BLaER1 treated with 17β-estradiol and CSF1 and Interleukin-3, amounts not matched to agents 10 nM and 100 nM (cell line): ENCODE data around the gene MYORG.

ENCODE experiments used
- H3K27ac ChIP-seq, 11 experiments: shearing (Covaris generic); formaldehyde crosslinking; 2 replicates each; pipeline ENCODE4 v1.8.1; 2022
- H3K27me3 ChIP-seq, 11 experiments: shearing (Covaris generic); formaldehyde crosslinking; 2 replicates each; pipeline ENCODE4 v1.8.1; 2022
- H3K36me3 ChIP-seq, 11 experiments: shearing (Covaris generic); formaldehyde crosslinking; 2 replicates each; pipeline ENCODE4 v1.8.1; 2022
- H3K4me1 ChIP-seq, 10 experiments: shearing (Covaris generic); formaldehyde crosslinking; 2 replicates each; pipeline ENCODE4 v1.8.1; 2022
- H3K4me2 ChIP-seq, 11 experiments: shearing (Covaris generic); formaldehyde crosslinking; 2 replicates each; pipeline ENCODE4 v1.8.1; 2022
- H3K4me3 ChIP-seq, 10 experiments: shearing (Covaris generic); formaldehyde crosslinking; 2 replicates each; pipeline ENCODE4 v1.8.1; 2022
- H3K9ac ChIP-seq, 11 experiments: shearing (Covaris generic); formaldehyde crosslinking; 2 replicates each; pipeline ENCODE4 v1.8.1; 2022
- H3K9me3 ChIP-seq, 11 experiments: shearing (Covaris generic); formaldehyde crosslinking; replicated peaks in 1 of 11; 2 replicates each; pipeline ENCODE4 v1.8.1; 2022
- H4K20me1 ChIP-seq, 11 experiments: shearing (Covaris generic); formaldehyde crosslinking; 2 replicates each; pipeline ENCODE4 v1.8.1; 2022
- Cebpa-rat ChIP-seq, 11 experiments: shearing (Covaris generic); IDR thresholded peaks; 2 replicates each; pipeline ENCODE4 v1.8.1; 2022

MYORG gene

DNA sequence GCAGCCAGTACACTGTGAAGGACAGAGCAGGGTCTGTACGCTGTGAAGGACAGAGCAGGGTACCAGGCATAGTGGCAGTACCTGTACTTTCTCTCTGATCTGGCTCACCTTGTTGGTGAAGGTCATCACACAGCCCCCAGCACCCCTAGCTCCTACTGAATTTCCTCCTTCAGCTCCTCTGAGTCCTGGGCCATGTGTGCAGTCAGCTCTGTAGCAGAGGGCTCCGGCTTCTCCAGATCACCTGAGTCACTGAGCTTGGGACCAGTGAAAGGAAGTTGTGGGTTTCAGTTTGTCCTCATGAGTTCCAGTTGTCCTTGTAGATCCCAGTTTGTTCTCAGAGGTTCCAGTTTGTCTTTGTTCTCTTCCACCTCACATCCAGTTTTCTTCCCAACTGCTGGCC, 41.8 kb downstream of the MYORG start:
- TF ChIP-seq Cebpa-rat (IDR thresholded peaks at IDR 0.05): no peak
- peak overlapping the region in 4 of 11 experiments; percentile 14 to 24 (median 17); a peak in 3 of 22 replicates for H3K9ac ChIP-seq
- no peak overlapping the region for H3K4me3 ChIP-seq
- no peaks in the 10 kb centered on the region for H3K9me3 ChIP-seq
- peaks cover 18 to 41% (median 26%) of the 10 kb centered on the region in 10 experiments for H3K4me1 ChIP-seq
- peaks cover 0 to 24% (median 5%) of the 10 kb centered on the region in 11 experiments; a peak in 7 of 22 replicates for H4K20me1 ChIP-seq
- H3K27me3 ChIP-seq: no peaks in the 10 kb centered on the region
- H3K4me2 ChIP-seq: peak overlapping the region in 2 of 11 experiments; percentile 12 to 27; a peak in 1 of 22 replicates
- no peak overlapping the region for H3K27ac ChIP-seq
- H3K36me3 ChIP-seq: peaks cover 15 to 41% (median 18%) of the 10 kb centered on the region in 11 experiments

DNA sequence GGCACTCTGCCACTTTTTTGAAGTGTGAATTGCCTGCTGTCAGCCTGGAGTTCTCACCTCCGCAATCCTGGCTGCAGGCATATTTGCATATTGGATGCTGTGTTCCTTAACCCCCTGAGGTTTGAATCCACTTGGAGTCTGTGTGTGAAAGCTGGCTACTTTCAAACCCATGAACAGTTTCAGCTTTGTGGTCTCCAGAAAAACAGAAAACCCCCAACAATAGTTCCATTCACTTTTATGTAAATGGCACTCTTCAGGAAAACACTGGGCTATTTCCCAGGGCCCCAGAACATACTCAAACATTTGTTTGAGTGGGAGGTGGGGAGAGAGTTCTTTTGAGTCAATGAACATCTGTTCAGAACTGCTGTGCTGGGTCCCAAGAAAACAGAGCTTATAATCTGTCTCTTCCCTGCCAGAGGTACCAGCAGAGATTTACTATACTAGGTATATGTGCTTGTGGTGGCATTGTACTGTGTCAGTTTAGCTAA, 42.3 kb downstream of the MYORG start:
- Histone ChIP-seq H3K4me2 (no peak overlapping the region), H3K36me3 (peaks cover 10 to 36% (median 14%) of the 10 kb centered on the region in 11 experiments), H4K20me1 (peaks cover 0 to 24% (median 5%) of the 10 kb centered on the region in 11 experiments; a peak in 7 of 22 replicates), H3K27me3 (no peaks in the 10 kb centered on the region), H3K9me3 (no peaks in the 10 kb centered on the region), H3K9ac (peak overlapping the region in 5 of 11 experiments; percentile 14 to 24 (median 19); a peak in 4 of 22 replicates), H3K27ac (no peak overlapping the region), H3K4me3 (no peak overlapping the region), H3K4me1 (peaks cover 18 to 41% (median 27%) of the 10 kb centered on the region in 10 experiments)
- TF ChIP-seq Cebpa-rat (IDR thresholded peaks at IDR 0.05): no peak

DNA sequence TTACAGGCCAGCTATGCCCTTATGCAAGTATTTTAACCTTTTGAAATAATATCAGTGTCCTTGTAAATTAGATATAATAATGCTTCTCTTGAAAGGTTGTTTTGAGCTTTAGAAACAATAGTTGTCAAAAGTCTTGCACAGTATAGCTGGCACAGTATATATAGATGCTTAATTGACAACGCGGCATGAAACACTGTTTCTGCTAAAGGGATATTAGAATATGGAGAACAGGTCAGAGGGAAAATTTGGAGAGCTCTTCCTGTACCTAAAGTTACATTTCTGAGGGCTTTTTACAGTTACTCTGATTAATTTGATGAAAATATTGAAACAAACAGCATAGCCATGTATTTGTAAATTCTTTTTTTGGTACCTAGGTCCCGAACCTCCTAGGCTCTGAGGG, 42.9 kb downstream of the MYORG start:
- H3K36me3 ChIP-seq: peaks cover 5 to 31% (median 8%) of the 10 kb centered on the region in 11 experiments
- no peak overlapping the region for H3K4me3 ChIP-seq
- H4K20me1 ChIP-seq: peaks cover 0 to 24% (median 5%) of the 10 kb centered on the region in 11 experiments; a peak in 7 of 22 replicates
- no peak for TF ChIP-seq Cebpa-rat (IDR thresholded peaks at IDR 0.05)
- peak overlapping the region in 2 of 11 experiments; percentile 15 to 25; a peak in 2 of 22 replicates for H3K9ac ChIP-seq
- H3K4me1 ChIP-seq: peaks cover 18 to 41% (median 27%) of the 10 kb centered on the region in 10 experiments
- no peaks in the 10 kb centered on the region for H3K9me3 ChIP-seq
- H3K27me3 ChIP-seq: no peaks in the 10 kb centered on the region
- no peak overlapping the region for H3K4me2 ChIP-seq
- H3K27ac ChIP-seq: no peak overlapping the region

- Histone ChIP-seq H3K27ac (no peak overlapping the region), H3K27me3 (no peaks in the 10 kb centered on the region), H3K9ac (peak overlapping the region in 7 of 11 experiments; percentile 2 to 46 (median 25); a peak in 8 of 22 replicates), H3K4me2 (peak overlapping the region in 3 of 11 experiments; percentile 28 to 88 (median 87); a peak in 4 of 22 replicates), H3K4me1 (peaks cover 30 to 53% (median 36%) of the 10 kb centered on the region in 10 experiments), H3K4me3 (no peak overlapping the region), H4K20me1 (peaks cover 0 to 24% (median 0%) of the 10 kb centered on the region in 11 experiments; a peak in 7 of 22 replicates), H3K9me3 (no peaks in the 10 kb centered on the region), H3K36me3 (peaks cover 0 to 16% (median 0%) of the 10 kb centered on the region in 11 experiments; a peak in 6 of 22 replicates)
- TF ChIP-seq Cebpa-rat (IDR thresholded peaks at IDR 0.05): no peak
Observed at GRCh38 chr9:34332076-34332964, 44.4 kb downstream of the MYORG start.

DNA sequence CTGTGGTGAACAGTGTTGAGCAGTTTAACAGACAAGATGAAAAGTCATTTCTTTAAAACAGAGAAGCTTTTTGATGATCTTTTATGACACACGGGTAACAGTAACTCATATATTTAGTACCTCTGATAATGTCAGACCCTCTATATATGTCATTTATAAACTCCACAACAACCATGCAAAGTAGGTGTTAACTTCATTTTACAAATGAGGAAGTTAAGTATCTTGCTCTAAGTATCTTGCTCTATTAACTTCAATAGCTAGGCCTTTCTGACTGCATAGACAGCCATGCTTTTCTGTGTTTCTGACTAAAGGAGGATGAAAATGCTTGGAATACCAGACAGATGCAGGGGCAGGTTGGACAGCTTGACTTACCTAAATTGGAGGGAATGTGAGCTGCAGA, 45.5 kb downstream of the MYORG start:
- Histone ChIP-seq H3K9me3 (no peaks in the 10 kb centered on the region), H3K27ac (no peak overlapping the region), H3K9ac (peak overlapping the region in 4 of 11 experiments; percentile 2 to 29 (median 8); a peak in 2 of 22 replicates), H3K36me3 (peaks cover 0 to 10% (median 0%) of the 10 kb centered on the region in 11 experiments; a peak in 4 of 22 replicates), H3K4me2 (peak overlapping the region in 6 of 11 experiments; percentile 28 to 93 (median 88); a peak in 7 of 22 replicates), H3K4me3 (no peak overlapping the region), H4K20me1 (peaks cover 0 to 24% (median 0%) of the 10 kb centered on the region in 11 experiments; a peak in 7 of 22 replicates), H3K27me3 (no peaks in the 10 kb centered on the region), H3K4me1 (peaks cover 34 to 63% (median 45%) of the 10 kb centered on the region in 10 experiments)
- no peak for TF ChIP-seq Cebpa-rat (IDR thresholded peaks at IDR 0.05)

DNA sequence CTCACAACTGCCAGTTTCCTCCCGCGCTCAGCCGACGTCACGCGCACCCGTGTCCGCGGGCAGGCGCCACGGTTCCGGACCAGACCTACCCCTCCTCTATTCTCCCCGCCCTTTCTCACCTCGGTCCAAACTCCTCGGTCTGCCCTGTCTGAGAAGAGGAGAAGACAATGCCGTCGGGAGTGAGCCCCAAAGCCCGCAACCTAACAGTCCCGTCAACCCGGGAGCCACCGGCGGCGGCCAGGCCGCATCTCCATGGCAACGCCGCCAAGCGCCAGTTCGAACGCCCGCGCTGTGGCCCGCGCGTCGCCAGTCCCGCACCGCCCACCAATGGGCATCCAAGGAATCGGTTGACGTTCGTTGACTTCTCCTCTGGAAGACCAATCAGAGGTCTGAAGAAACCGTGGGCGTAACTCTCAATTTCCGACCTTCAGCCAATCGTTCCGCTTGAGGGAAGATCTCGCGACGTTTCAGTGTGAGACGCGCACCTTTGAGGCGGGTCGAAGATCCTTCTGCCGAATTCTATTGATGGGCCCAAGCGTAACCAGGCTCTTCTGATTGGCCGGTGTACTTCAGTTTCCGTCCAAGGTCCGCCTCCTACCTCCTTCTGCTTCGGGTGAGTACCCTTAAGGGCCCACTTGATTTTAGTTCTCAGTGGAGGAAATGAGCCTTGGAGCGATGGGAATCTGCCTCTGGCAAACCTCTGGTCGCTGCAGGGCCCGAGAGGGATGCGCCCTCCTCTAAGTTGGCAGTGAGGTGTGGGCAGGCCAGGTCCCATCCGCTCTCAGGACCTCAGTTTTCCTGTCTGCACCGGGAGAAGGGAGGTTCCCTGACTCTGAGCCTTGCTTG, 47.5 kb downstream of the MYORG start, which contains the start of the genes KIF24 and NUDT2:
TSS of gene KIF24 (minus strand) at position 282 of the 846 bp plus-strand sequence. CDS start 17,922 bp downstream, outside the sequence.
TSS of gene NUDT2 (plus strand) at position 583 of the 846 bp plus-strand sequence. CDS start 9,471 bp downstream, outside the sequence.
- Histone ChIP-seq H3K4me3 (peak within 1 kb of the TSS; percentile 78 to 95 (median 84)), H3K4me1 (peaks cover 34 to 57% (median 45%) of the 10 kb centered on the region in 10 experiments), H3K9me3 (no peaks in the 10 kb centered on the region), H4K20me1 (peaks cover 0 to 7% (median 0%) of the 10 kb centered on the region in 11 experiments; a peak in 2 of 22 replicates), H3K9ac (peak within 1 kb of the TSS; percentile 91 to 98 (median 94)), H3K4me2 (peak within 1 kb of the TSS; percentile 86 to 95 (median 89)), H3K36me3 (peaks cover 0 to 6% (median 0%) of the 10 kb centered on the region in 11 experiments; a peak in 1 of 22 replicates), H3K27ac (peak within 1 kb of the TSS; percentile 83 to 96 (median 91)), H3K27me3 (no peaks in the 10 kb centered on the region)
- no peak for TF ChIP-seq Cebpa-rat (IDR thresholded peaks at IDR 0.05)

DNA sequence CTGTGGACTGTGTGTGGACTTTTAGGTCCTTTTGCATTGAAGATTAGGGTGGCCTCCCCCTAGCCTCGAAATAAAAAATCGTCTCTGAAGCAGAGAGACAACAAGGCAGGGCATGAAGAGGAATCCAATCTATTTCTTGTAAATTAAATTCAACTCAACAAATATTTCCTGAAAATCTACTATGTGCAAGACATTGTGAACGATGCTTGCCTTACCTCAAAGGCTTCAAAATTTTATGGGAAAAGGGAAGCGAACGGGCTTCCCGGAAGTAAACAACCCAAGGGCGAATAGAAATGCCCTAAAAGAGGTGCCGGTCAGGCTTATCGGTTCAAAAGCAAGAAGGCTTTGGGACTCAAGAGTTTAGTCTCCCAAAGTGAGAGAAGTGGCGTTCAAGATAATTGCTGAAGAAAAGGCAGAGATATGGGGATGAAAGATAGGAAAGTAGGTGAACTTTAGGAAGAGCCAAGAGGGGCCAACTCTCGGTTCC, 48.2 kb downstream of the MYORG start:
- Histone ChIP-seq H4K20me1 (peaks cover 0 to 7% (median 0%) of the 10 kb centered on the region in 11 experiments; a peak in 2 of 22 replicates), H3K9me3 (no peaks in the 10 kb centered on the region), H3K9ac (peak overlapping the region; percentile 74 to 98 (median 87)), H3K27me3 (no peaks in the 10 kb centered on the region), H3K4me3 (peak overlapping the region; percentile 74 to 95 (median 84)), H3K4me2 (peak overlapping the region; percentile 65 to 95 (median 88)), H3K4me1 (peaks cover 34 to 57% (median 49%) of the 10 kb centered on the region in 10 experiments), H3K27ac (peak overlapping the region; percentile 35 to 94 (median 85)), H3K36me3 (peaks cover 0 to 6% (median 0%) of the 10 kb centered on the region in 11 experiments; a peak in 1 of 22 replicates)
- no peak for TF ChIP-seq Cebpa-rat (IDR thresholded peaks at IDR 0.05)
